A549 (cell line): ENCODE results near the gene PDSS2. TPM values are rescaled to one million over a fixed set of nuclear protein-coding genes. Genes with fewer than 3 reads are reported as not detected.

Experiments used
- ATAC-seq, 2 experiments: fragments of 200-7000 bp in 1 of 2; fragments of >200 bp in 1 of 2; cut with Nextera tagmentation in 1 of 2; cut with Tn5 transposase in 1 of 2; 3 replicates each; pipeline versions ENCODE4 v1.8.0 to v1.9.1; 2018 to 2020; ENCODE audit warnings: mild to moderate bottlenecking in 1 of 2, moderate library complexity in 1 of 2
- CTCF ChIA-PET: fragments of 300-600 bp; sonication (Branson Sonifier 250); formaldehyde crosslinking; extraction: SDS; loops from one replicate; lab custom pipeline; 2021; ENCODE audit warnings: antibody characterized with exemption, inconsistent platforms; lab: Yijun Ruan, JAX
- POLR2A ChIA-PET: fragments of 350-600 bp; formaldehyde crosslinking; extraction: SDS; loops from one replicate; lab custom pipeline; 2021; ENCODE audit warnings: antibody characterized with exemption, inconsistent platforms; lab: Yijun Ruan, JAX
- DNase-seq, 2 experiments: peaks; one replicate each; pipeline versions ENCODE4 v3.0.0 to v3.0.0-alpha.2; 2011 to 2016; ENCODE audit warnings: low read depth in 1 of 2, low spot score in 1 of 2
- FAIRE-seq: peaks from 2 replicates; lab custom pipeline; 2011; peaks lifted over from hg19 to GRCh38; lab: Jason Lieb, UNC
- H3K27ac ChIP-seq, 2 experiments: fragments of >200 bp; sonication (Bioruptor Twin); formaldehyde crosslinking; 3 replicates each; pipeline ENCODE4 v1.5.1; 2016 to 2017
- H3K4me1 ChIP-seq: fragments of >200 bp; sonication (Bioruptor Twin); formaldehyde crosslinking; 3 replicates; pipeline ENCODE4 v1.6.1; 2016
- H3K4me2 ChIP-seq: fragments of >200 bp; sonication (Bioruptor Twin); formaldehyde crosslinking; 3 replicates; pipeline ENCODE4 v1.6.1; 2016
- H3K4me3 ChIP-seq: fragments of >200 bp; sonication (Bioruptor Twin); formaldehyde crosslinking; 3 replicates; pipeline ENCODE4 v1.5.1; 2016
- H3K9me3 ChIP-seq: fragments of >200 bp; sonication (Bioruptor Twin); formaldehyde crosslinking; 3 replicates; pipeline ENCODE4 v1.6.1; 2016
- CBX2 ChIP-seq: fragments of 200-600 bp; sonication (generic); IDR thresholded peaks from 2 replicates; pipeline ENCODE4 v1.6.1; 2016; ENCODE audit warnings: low read depth, mild to moderate bottlenecking, borderline replicate concordance
- EHF ChIP-seq: fragments of 250-450 bp; sonication (Bioruptor Pico); IDR thresholded peaks from 2 replicates; pipeline ENCODE4 v1.5.0; 2020; ENCODE audit warnings: mild to moderate bottlenecking
- FOSB ChIP-seq: fragments of 250-450 bp; sonication (Bioruptor Pico); IDR thresholded peaks from 2 replicates; pipeline ENCODE4 v1.5.0; 2020; ENCODE audit warnings: mild to moderate bottlenecking, moderate library complexity
- FOXS1 ChIP-seq: fragments of 250-450 bp; sonication (Bioruptor Pico); IDR thresholded peaks from 2 replicates; pipeline ENCODE4 v1.5.0; 2020; ENCODE audit warnings: mild to moderate bottlenecking, moderate library complexity
- GATA3 ChIP-seq: IDR thresholded peaks from 2 replicates; pipeline ENCODE4 v1.6.1; 2012; ENCODE audit warnings: borderline replicate concordance
- KDM1A ChIP-seq: fragments of 200-600 bp; sonication (generic); IDR thresholded peaks from 2 replicates; pipeline ENCODE4 v1.6.1; 2016; ENCODE audit warnings: low read depth, mild to moderate bottlenecking
- NR3C1 ChIP-seq: fragments of >200 bp; sonication (Bioruptor Twin); formaldehyde crosslinking; IDR thresholded peaks from 3 replicates; pipeline ENCODE4 v1.6.1; 2017
- PHF8 ChIP-seq: fragments of 200-600 bp; sonication (generic); IDR thresholded peaks from 2 replicates; pipeline ENCODE4 v1.6.1; 2016; ENCODE audit warnings: low read depth, mild to moderate bottlenecking, antibody characterized with exemption, moderate library complexity, borderline replicate concordance
- POLR2A ChIP-seq: IDR thresholded peaks from 2 replicates; pipeline ENCODE4 v1.6.1; 2012; ENCODE audit warnings: mild to moderate bottlenecking, low read length
- RARB ChIP-seq: fragments of 250-450 bp; sonication (Bioruptor Pico); IDR thresholded peaks from 2 replicates; pipeline ENCODE4 v1.8.0; 2021; ENCODE audit warnings: mild to moderate bottlenecking, moderate library complexity
- RCOR1 ChIP-seq: fragments of 150-350 bp; IDR thresholded peaks from 2 replicates; pipeline ENCODE4 v1.6.1; 2014; ENCODE audit warnings: antibody characterized with exemption, low read length, low read depth
- RFX5 ChIP-seq: fragments of 450-650 bp; IDR thresholded peaks from 2 replicates; pipeline ENCODE4 v1.7.1; 2014; ENCODE audit warnings: antibody characterized with exemption, mild to moderate bottlenecking, moderate library complexity
- TP53 ChIP-seq: fragments of 250-450 bp; sonication (Bioruptor Pico); IDR thresholded peaks from 2 replicates; pipeline ENCODE4 v1.5.0; 2021; ENCODE audit warnings: mild to moderate bottlenecking, moderate library complexity
- ZSCAN20 ChIP-seq: fragments of 250-450 bp; sonication (Bioruptor Pico); IDR thresholded peaks from 2 replicates; pipeline ENCODE4 v1.8.0; 2022; ENCODE audit warnings: mild to moderate bottlenecking, moderate library complexity
- WGBS: methylation state at CpG from one replicate; pipeline ENCODE4 v1.1.6; 2017; ENCODE audit errors: missing lambda C conversion rate; 5-methylcytosine and 5-hydroxymethylcytosine counted together
- polyA plus RNA-seq, 4 experiments: library from polyadenylated mRNA; depleted of rRNA in 3 of 4; stranded (reverse); fragments of >200 nt; fragmentation: RNase III in 1 of 4; extraction: RNeasy Plus Mini Kit Qiagen cat#74134 plus additional on column Dnase treatment in 1 of 4; gene quantifications; 2 replicates in 3 of 4; 3 replicates in 1 of 4; pipeline ENCODE4 v1.2.3, GENCODE V29; 2011 to 2017
- TF ChIP-seq, protein P1 (sequence below): fragments of >200 bp; sonication (Bioruptor Twin); formaldehyde crosslinking; IDR thresholded peaks from 3 replicates; pipeline ENCODE4 v1.5.1; 2016
- TF ChIP-seq, protein P2 (sequence below): IDR thresholded peaks from 2 replicates; pipeline ENCODE4 v1.6.1; 2012; ENCODE audit warnings: low read depth, borderline replicate concordance
- TF ChIP-seq, protein P3 (sequence below): IDR thresholded peaks from 2 replicates; pipeline ENCODE4 v1.6.1; 2012
- TF ChIP-seq, protein P4 (sequence below): fragments of 450-650 bp; IDR thresholded peaks from 2 replicates; pipeline ENCODE4 v1.6.1; 2014; ENCODE audit warnings: antibody characterized with exemption
- TF ChIP-seq, protein P5 (sequence below): fragments of >200 bp; sonication (Bioruptor Twin); formaldehyde crosslinking; IDR thresholded peaks from 3 replicates; pipeline ENCODE4 v1.6.1; 2016

Gene PDSS2
- polyA plus RNA-seq, 2 of the 4 experiments (the other 2 are of a cell fraction), result 7.2 to 17.3 TPM

DNA sequence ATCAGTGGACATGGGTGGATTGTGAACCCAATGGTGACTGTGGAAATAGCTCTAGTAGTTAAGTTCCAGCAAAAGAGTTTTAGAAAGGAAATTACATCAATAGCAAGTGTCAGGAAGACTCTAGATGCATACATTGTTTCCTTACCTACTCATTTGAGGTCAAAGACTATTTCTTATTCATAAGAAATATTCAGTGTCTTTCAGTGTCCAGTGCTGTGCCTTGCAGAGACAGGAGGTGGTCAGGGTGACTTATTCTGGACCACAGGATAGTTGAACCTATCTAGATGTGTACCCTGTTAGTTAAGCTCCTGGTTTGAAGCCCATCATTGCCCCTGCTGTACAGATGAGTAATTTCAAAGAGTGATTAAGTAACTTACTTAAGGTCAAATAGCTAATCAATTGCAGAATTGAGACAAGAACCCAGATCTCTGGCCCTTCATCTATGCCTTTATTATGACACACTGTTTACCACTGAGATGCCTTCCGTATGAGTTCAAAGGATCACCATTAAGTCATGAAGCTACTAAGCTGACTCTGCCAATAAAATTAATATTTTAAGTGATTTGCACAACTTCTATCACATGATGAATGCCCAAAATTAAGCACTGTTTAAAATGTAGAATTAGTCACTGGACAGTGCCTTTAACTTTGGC is 136.1 kb downstream of the PDSS2 start:
- no peak for TF ChIP-seq RCOR1
- no peak for TF ChIP-seq CBX2
- TF ChIP-seq, protein P1, sequence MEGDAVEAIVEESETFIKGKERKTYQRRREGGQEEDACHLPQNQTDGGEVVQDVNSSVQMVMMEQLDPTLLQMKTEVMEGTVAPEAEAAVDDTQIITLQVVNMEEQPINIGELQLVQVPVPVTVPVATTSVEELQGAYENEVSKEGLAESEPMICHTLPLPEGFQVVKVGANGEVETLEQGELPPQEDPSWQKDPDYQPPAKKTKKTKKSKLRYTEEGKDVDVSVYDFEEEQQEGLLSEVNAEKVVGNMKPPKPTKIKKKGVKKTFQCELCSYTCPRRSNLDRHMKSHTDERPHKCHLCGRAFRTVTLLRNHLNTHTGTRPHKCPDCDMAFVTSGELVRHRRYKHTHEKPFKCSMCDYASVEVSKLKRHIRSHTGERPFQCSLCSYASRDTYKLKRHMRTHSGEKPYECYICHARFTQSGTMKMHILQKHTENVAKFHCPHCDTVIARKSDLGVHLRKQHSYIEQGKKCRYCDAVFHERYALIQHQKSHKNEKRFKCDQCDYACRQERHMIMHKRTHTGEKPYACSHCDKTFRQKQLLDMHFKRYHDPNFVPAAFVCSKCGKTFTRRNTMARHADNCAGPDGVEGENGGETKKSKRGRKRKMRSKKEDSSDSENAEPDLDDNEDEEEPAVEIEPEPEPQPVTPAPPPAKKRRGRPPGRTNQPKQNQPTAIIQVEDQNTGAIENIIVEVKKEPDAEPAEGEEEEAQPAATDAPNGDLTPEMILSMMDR, result no peak
- no peak for TF ChIP-seq ZSCAN20 (CRISPR knock-in tag)
- no peak for TF ChIP-seq FOXS1 (CRISPR knock-in tag)
- DNase-seq (no peak), ATAC-seq (no peak), FAIRE-seq (no peak)
- no peak overlapping the region for H3K4me2 ChIP-seq
- ChIA-PET POLR2A (no interaction called here), CTCF (no interaction called here)
- WGBS, result 80% methylated on average over 1 of the region's 1 CpG
- no peaks in the 10 kb centered on the region for H3K9me3 ChIP-seq
- H3K4me1 ChIP-seq, result no peaks in the 10 kb centered on the region
- no peak overlapping the region for H3K4me3 ChIP-seq
- no peak overlapping the region for H3K27ac ChIP-seq

DNA sequence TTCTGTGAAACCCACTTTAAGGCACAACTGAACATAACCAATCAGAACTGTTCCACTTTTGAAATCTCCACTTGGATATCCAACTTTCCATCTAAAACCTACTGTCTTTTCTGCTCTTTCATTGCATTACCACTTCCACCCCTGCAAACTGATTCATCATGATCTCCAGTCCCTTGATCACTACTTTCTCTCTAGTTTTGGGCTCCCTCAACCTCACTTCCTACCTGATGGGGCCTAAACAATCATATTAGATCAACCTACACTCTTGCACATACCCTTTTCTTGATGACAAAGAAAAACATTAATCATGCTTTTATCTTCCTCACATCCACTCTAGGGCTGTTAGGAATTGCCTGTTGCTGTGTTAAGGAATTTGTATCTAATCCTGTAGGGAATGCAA is 137.6 kb downstream of the PDSS2 start:
- no peak overlapping the region for H3K4me2 ChIP-seq
- FAIRE-seq (no peak), DNase-seq (no peak), ATAC-seq (no peak)
- no peak for TF ChIP-seq FOXS1 (CRISPR knock-in tag)
- TF ChIP-seq, protein P2, sequence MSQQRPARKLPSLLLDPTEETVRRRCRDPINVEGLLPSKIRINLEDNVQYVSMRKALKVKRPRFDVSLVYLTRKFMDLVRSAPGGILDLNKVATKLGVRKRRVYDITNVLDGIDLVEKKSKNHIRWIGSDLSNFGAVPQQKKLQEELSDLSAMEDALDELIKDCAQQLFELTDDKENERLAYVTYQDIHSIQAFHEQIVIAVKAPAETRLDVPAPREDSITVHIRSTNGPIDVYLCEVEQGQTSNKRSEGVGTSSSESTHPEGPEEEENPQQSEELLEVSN, result no peak
- no peak for TF ChIP-seq RARB
- no peak for TF ChIP-seq RFX5
- TF ChIP-seq, protein P3, sequence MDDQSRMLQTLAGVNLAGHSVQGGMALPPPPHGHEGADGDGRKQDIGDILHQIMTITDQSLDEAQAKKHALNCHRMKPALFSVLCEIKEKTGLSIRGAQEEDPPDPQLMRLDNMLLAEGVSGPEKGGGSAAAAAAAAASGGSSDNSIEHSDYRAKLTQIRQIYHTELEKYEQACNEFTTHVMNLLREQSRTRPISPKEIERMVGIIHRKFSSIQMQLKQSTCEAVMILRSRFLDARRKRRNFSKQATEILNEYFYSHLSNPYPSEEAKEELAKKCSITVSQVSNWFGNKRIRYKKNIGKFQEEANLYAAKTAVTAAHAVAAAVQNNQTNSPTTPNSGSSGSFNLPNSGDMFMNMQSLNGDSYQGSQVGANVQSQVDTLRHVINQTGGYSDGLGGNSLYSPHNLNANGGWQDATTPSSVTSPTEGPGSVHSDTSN, result no peak
- no peak for TF ChIP-seq NR3C1
- TF ChIP-seq PHF8, result no peak
- no peak for TF ChIP-seq TP53 (CRISPR knock-in tag)
- no peak for TF ChIP-seq EHF (CRISPR knock-in tag)
- TF ChIP-seq, protein P4, sequence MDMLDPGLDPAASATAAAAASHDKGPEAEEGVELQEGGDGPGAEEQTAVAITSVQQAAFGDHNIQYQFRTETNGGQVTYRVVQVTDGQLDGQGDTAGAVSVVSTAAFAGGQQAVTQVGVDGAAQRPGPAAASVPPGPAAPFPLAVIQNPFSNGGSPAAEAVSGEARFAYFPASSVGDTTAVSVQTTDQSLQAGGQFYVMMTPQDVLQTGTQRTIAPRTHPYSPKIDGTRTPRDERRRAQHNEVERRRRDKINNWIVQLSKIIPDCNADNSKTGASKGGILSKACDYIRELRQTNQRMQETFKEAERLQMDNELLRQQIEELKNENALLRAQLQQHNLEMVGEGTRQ, result no peak
- no peak for TF ChIP-seq POLR2A
- no peak for TF ChIP-seq KDM1A
- TF ChIP-seq GATA3, result no peak
- TF ChIP-seq, protein P5, sequence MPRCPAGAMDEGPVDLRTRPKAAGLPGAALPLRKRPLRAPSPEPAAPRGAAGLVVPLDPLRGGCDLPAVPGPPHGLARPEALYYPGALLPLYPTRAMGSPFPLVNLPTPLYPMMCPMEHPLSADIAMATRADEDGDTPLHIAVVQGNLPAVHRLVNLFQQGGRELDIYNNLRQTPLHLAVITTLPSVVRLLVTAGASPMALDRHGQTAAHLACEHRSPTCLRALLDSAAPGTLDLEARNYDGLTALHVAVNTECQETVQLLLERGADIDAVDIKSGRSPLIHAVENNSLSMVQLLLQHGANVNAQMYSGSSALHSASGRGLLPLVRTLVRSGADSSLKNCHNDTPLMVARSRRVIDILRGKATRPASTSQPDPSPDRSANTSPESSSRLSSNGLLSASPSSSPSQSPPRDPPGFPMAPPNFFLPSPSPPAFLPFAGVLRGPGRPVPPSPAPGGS, result no peak
- TF ChIP-seq FOSB (CRISPR knock-in tag), result no peak
- no peak overlapping the region for H3K4me3 ChIP-seq
- H3K4me1 ChIP-seq, result no peaks in the 10 kb centered on the region
- ChIA-PET POLR2A (no interaction called here), CTCF (no interaction called here)
- H3K27ac ChIP-seq, result no peak overlapping the region
- no peaks in the 10 kb centered on the region for H3K9me3 ChIP-seq
